Measurements from ENCODE around the gene LRG1. TPM values are rescaled to one million over a fixed set of nuclear protein-coding genes. Genes with fewer than 3 reads are reported as not detected.

Gene LRG1
- total and polyA plus RNA-seq, 2 of the 13 experiments (the other 11 are each of a cell fraction or from before 2014, with no cell fraction given) = 12.0 to 39.3 TPM

DNA sequence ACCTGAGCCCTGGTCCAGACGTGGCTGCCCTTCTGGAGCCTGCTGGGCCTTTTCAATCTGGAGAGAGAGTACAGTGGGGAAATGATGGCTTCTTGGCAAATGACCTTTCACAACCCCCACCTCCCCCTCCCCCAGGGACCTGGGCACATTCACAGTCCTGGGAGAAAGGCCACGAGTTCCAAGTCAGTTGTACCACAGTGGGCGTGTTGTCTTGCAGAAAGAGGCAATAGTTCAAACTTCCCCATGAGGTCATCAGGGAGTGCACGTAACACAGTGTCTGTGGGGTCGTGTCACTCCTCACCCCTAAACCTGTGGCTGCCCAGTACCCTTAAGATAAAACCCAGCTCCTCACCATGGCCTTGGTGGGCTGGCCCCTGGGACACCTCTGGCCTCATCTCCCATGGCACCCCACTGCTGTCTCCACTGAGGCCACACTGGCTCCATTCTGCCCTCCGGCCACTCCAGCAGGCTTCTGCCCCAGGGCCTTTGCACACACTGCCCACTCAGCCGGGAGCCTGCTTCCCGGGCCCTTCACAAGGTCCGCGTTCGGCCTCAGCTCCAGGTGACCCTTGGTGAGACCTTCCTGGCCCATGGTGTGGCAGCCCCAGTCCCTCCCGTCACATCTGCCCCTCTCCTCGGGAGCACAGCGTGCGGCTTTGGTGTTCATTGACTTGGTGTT is 34.8 kb downstream of the LRG1 start:
- intact Hi-C loops (cut with micrococcal nuclease; ENCODE audit: unreplicated experiment) = no loop called here
- WGBS (ENCODE audit: low lambda C conversion rate) = 92% methylated on average over 12 of the region's 15 CpGs
- Histone ChIP-seq H3K9ac (ENCODE audit: insufficient read depth, low read depth, low read length) (no peak overlapping the region), H3K9me3 (ENCODE audit: low read length) (no peaks in the 10 kb centered on the region), H3K36me3 (replicated peaks in 1 of 2; ENCODE audit: control insufficient read depth in 1 of 2, insufficient read depth in 2 of 2, low read length in 2 of 2) (peaks cover 4 to 15% of the 10 kb centered on the region in 2 experiments; a peak in 2 of 5 replicates), H3K4me2 (ENCODE audit: low read depth, low read length) (no peak overlapping the region), H4K20me1 (ENCODE audit: insufficient read depth, low read length) (no peaks in the 10 kb centered on the region), H3K79me2 (ENCODE audit: insufficient read depth, low read length) (no peaks in the 10 kb centered on the region), H3K4me1 (ENCODE audit: insufficient read depth, low read length) (no peaks in the 10 kb centered on the region), H3K4me3 (replicated peaks in 1 of 3; ENCODE audit: insufficient read depth in 1 of 3, low read depth in 2 of 3, low read length in 3 of 3) (no peak overlapping the region), H3K27me3 (ENCODE audit: control insufficient read depth in 1 of 2, insufficient read depth in 2 of 2, low read length in 2 of 2) (no peaks in the 10 kb centered on the region), H3K27ac (ENCODE audit: extremely low read length, insufficient read depth, low read length) (no peak overlapping the region), H2AFZ (ENCODE audit: low read length) (no peak overlapping the region)
- CTCF ChIA-PET (ENCODE audit: low intra/inter-chr PET ratio, low total read pairs) = no interaction called here
- DNase-seq (ENCODE audit: low spot score) = no peak
- no peak for ATAC-seq
- no TSS peak for BruUV-seq (replicated peaks)
- POLR2A ChIA-PET = no interaction called here
- no peak for FAIRE-seq
- 0 out of 2 replicates have a peak, but pooled peaks have one; percentile 19 for TF ChIP-seq ZMYM3 (CRISPR knock-in tag; IDR thresholded peaks at IDR 0.05)
- TF ChIP-seq, protein P1, sequence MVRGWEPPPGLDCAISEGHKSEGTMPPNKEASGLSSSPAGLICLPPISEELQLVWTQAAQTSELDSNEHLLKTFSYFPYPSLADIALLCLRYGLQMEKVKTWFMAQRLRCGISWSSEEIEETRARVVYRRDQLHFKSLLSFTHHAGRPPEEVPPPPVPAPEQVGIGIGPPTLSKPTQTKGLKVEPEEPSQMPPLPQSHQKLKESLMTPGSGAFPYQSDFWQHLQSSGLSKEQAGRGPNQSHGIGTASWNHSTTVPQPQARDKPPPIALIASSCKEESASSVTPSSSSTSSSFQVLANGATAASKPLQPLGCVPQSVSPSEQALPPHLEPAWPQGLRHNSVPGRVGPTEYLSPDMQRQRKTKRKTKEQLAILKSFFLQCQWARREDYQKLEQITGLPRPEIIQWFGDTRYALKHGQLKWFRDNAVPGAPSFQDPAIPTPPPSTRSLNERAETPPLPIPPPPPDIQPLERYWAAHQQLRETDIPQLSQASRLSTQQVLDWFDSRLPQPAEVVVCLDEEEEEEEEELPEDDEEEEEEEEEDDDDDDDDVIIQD (CRISPR knock-in tag; IDR thresholded peaks at IDR 0.05; ENCODE audit: low read depth) = no peak
- in situ Hi-C loops (cut with HindIII; ENCODE audit: extremely low pct_ligation_motif_present, low pct_unique_long_range_greater_than_20kb) = no loop called here

DNA sequence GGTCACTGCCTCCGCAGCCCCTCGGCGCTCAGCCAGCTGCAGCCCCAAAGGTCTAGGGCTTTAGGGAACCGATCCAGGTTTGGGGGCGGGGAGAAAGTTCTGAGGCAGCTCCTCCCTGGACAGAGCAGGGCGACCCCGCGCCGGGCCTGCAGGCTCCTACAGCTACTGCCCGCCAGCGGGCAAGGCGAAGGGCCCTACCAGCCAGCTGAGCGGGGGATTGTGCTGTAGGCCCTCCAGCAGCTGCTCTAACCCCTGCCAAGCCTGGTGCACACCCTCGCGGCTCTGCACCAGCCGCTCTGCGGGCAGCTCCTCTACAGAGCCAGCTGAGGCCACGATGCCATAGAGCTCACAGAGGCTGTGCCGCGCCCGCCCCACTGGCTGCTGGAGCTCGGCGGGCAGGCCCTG is 35.5 kb downstream of the LRG1 start:
- H3K4me3 ChIP-seq (replicated peaks in 1 of 3; ENCODE audit: insufficient read depth in 1 of 3, low read depth in 2 of 3, low read length in 3 of 3) = no peak overlapping the region
- H3K4me1 ChIP-seq (ENCODE audit: insufficient read depth, low read length) = no peaks in the 10 kb centered on the region
- in situ Hi-C loops (cut with HindIII; ENCODE audit: extremely low pct_ligation_motif_present, low pct_unique_long_range_greater_than_20kb) = no loop called here
- TF ChIP-seq AGO2 (optimal IDR thresholded peaks at IDR 0.05; ENCODE audit: low read depth, low read length) (peak; percentile 84), ZNF235 (CRISPR knock-in tag; IDR thresholded peaks at IDR 0.05; ENCODE audit: borderline replicate concordance) (no peak), RBFOX2 (IDR thresholded peaks at IDR 0.05; ENCODE audit: low read depth, low read length) (0 out of 2 replicates have a peak, but pooled peaks have one; percentile 39)
- FAIRE-seq (no peak), ATAC-seq (no peak), DNase-seq (ENCODE audit: low spot score) (no peak)
- no TSS peak for BruUV-seq (replicated peaks)
- no peak overlapping the region for H3K9ac ChIP-seq (ENCODE audit: insufficient read depth, low read depth, low read length)
- intact Hi-C loops (cut with micrococcal nuclease; ENCODE audit: unreplicated experiment) = no loop called here
- H3K27me3 ChIP-seq (ENCODE audit: control insufficient read depth in 1 of 2, insufficient read depth in 2 of 2, low read length in 2 of 2) = no peaks in the 10 kb centered on the region
- H3K4me2 ChIP-seq (ENCODE audit: low read depth, low read length) = no peak overlapping the region
- H3K27ac ChIP-seq (ENCODE audit: extremely low read length, insufficient read depth, low read length) = no peak overlapping the region
- ChIA-PET POLR2A (interaction anchor here (0.7 to 1.2 kb wide), 2 partner anchors 14 to 33 kb away, joined by 3 read pairs; partner anchors contain the start of gene PLIN4), CTCF (ENCODE audit: low intra/inter-chr PET ratio, low total read pairs) (no interaction called here)
- H2AFZ ChIP-seq (ENCODE audit: low read length) = no peak overlapping the region
- no CpG with 5 or more reads among the region's 23 CpGs for WGBS (ENCODE audit: low lambda C conversion rate)
- no peaks in the 10 kb centered on the region for H3K79me2 ChIP-seq (ENCODE audit: insufficient read depth, low read length)
- H4K20me1 ChIP-seq (ENCODE audit: insufficient read depth, low read length) = no peaks in the 10 kb centered on the region
- H3K36me3 ChIP-seq (replicated peaks in 1 of 2; ENCODE audit: control insufficient read depth in 1 of 2, insufficient read depth in 2 of 2, low read length in 2 of 2) = peaks cover 4 to 15% of the 10 kb centered on the region in 2 experiments; a peak in 2 of 5 replicates
- no peaks in the 10 kb centered on the region for H3K9me3 ChIP-seq (ENCODE audit: low read length)
